Body of pancreas (tissue), 4 donors: Measurements from ENCODE around the gene CACNA1F. TPM values are rescaled to one million over a fixed set of nuclear protein-coding genes. Genes with fewer than 3 reads are reported as not detected.

Source experiments
- ATAC-seq: fragments of 150-250 bp; one replicate; pipeline ENCODE4 v1.9.1; 2016
- DNase-seq, 4 donors: peaks; one replicate each; pipeline ENCODE4 v3.0.0-alpha.2; 2019
- H3K27ac ChIP-seq, 4 donors: fragments of 200-600 bp; sonication (generic); 1 replicate in 3 of 4; 2 replicates in 1 of 4; pipeline versions ENCODE4 v1.5.1 to v1.6.1; 2016 to 2019; ENCODE audit warnings: mild to moderate bottlenecking in 1 of 4, mixed read lengths in 1 of 4, moderate library complexity in 1 of 4
- H3K27me3 ChIP-seq, 2 donors: fragments of 200-600 bp; sonication (generic); one replicate each; pipeline ENCODE4 v1.6.0; 2016; ENCODE audit warnings: mild to moderate bottlenecking in 1 of 2
- H3K36me3 ChIP-seq, 2 donors: fragments of 200-600 bp; sonication (generic); replicated peaks in 1 of 2; 2 replicates each; pipeline ENCODE4 v1.5.1; 2016; ENCODE audit warnings: low read depth in 2 of 2; ENCODE audit not compliant: insufficient read depth in 1 of 2
- H3K4me1 ChIP-seq: fragments of 200-600 bp; sonication (generic); one replicate; pipeline ENCODE4 v1.6.0; 2016
- H3K4me3 ChIP-seq, 2 donors: fragments of 200-600 bp; sonication (generic); 1 replicate in 1 of 2; 2 replicates in 1 of 2; pipeline ENCODE4 v1.5.1; 2016 to 2019
- H3K9me3 ChIP-seq, 3 donors: fragments of 200-600 bp; sonication (generic); 1 replicate in 2 of 3; 2 replicates in 1 of 3; pipeline ENCODE4 v1.5.1; 2016
- CTCF ChIP-seq, 7 experiments: fragments of 450-650 bp in 4 of 7; fragments of 200-600 bp in 3 of 7; sonication (generic) in 3 of 7; IDR thresholded peaks; one replicate each; pipeline ENCODE4 v1.5.1; 2016 to 2019; ENCODE audit warnings: antibody characterized with exemption in 7 of 7
- POLR2A ChIP-seq, 3 donors: fragments of 450-650 bp; IDR thresholded peaks; one replicate each; pipeline ENCODE4 v1.6.1; 2016; ENCODE audit warnings: antibody characterized with exemption in 3 of 3, mild to moderate bottlenecking in 2 of 3
- WGBS, 2 donors: methylation state at CpG; one replicate each; pipeline ENCODE4 v1.1.5; 2017; 5-methylcytosine and 5-hydroxymethylcytosine counted together
- intact Hi-C: fragments of 100-400 bp; cut with DNase I; formaldehyde crosslinking; loops from one replicate; pipeline ENCODE4 v1.15.1; 2023
- total RNA-seq, 2 donors: library from RNA; depleted of rRNA; stranded (reverse); fragments of >200 nt; gene quantifications; one replicate each; pipeline ENCODE4 v1.1.0, GENCODE V29; 2016

Gene CACNA1F
- total RNA-seq, 2 donors from 2014 or later = 0.26 TPM; not detected in 1

- intact Hi-C loops = no loop called here
- Histone ChIP-seq H3K27me3 (no peaks in the 10 kb centered on the region), H3K4me3 (no peak overlapping the region), H3K4me1 (no peaks in the 10 kb centered on the region), H3K27ac (no peak overlapping the region), H3K9me3 (no peaks in the 10 kb centered on the region), H3K36me3 (no peaks in the 10 kb centered on the region)
- 81% methylated on average over 5 of the region's 8 CpGs; no CpG with 5 or more reads in 1 of the 2 donors for WGBS, 2 donors
- DNase-seq (no peak), ATAC-seq (no peak)
- TF ChIP-seq POLR2A (IDR thresholded peaks at IDR 0.05) (no peak), CTCF (IDR thresholded peaks at IDR 0.05) (no peak)
Observed at GRCh38 chrX:49210406-49210805, 22.7 kb downstream of the CACNA1F start.

- Histone ChIP-seq H3K27ac (no peak overlapping the region), H3K27me3 (no peaks in the 10 kb centered on the region), H3K4me1 (no peaks in the 10 kb centered on the region), H3K36me3 (no peaks in the 10 kb centered on the region), H3K4me3 (no peak overlapping the region), H3K9me3 (no peaks in the 10 kb centered on the region)
- WGBS, 2 donors = 66 to 70% methylated on average over 12 to 16 of the region's 28 CpGs
- intact Hi-C loops = no loop called here
- TF ChIP-seq POLR2A (IDR thresholded peaks at IDR 0.05) = no peak
- no peak for TF ChIP-seq CTCF (IDR thresholded peaks at IDR 0.05)
- DNase-seq (no peak), ATAC-seq (no peak)
Observed at GRCh38 chrX:49209434-49210251, 23.5 kb downstream of the CACNA1F start.

GRCh38 chrX:49208399-49208798, 24.7 kb downstream of the CACNA1F start:
- ATAC-seq = no peak
- Histone ChIP-seq H3K9me3 (no peaks in the 10 kb centered on the region), H3K36me3 (no peaks in the 10 kb centered on the region), H3K27ac (no peak overlapping the region), H3K4me1 (no peaks in the 10 kb centered on the region), H3K4me3 (no peak overlapping the region), H3K27me3 (no peaks in the 10 kb centered on the region)
- WGBS, 2 donors = no CpG with 5 or more reads among the region's 5 CpGs
- intact Hi-C loops = no loop called here
- DNase-seq = no peak
- TF ChIP-seq POLR2A (IDR thresholded peaks at IDR 0.05) (no peak), CTCF (IDR thresholded peaks at IDR 0.05) (no peak)

- intact Hi-C loops = no loop called here
- DNase-seq (no peak), ATAC-seq (no peak)
- Histone ChIP-seq H3K36me3 (no peaks in the 10 kb centered on the region), H3K27ac (no peak overlapping the region), H3K4me3 (no peak overlapping the region), H3K9me3 (no peaks in the 10 kb centered on the region), H3K27me3 (no peaks in the 10 kb centered on the region), H3K4me1 (peaks cover 2% of the 10 kb centered on the region)
- TF ChIP-seq POLR2A (IDR thresholded peaks at IDR 0.05) (no peak), CTCF (IDR thresholded peaks at IDR 0.05) (no peak)
- 91 to 100% methylated on average over 1 to 6 of the region's 8 CpGs for WGBS, 2 donors
Observed at GRCh38 chrX:49206543-49206942, 26.6 kb downstream of the CACNA1F start.

- TF ChIP-seq CTCF (IDR thresholded peaks at IDR 0.05) (no peak), POLR2A (IDR thresholded peaks at IDR 0.05) (no peak)
Observed at GRCh38 chrX:49205443-49205842, 27.7 kb downstream of the CACNA1F start.

More at GRCh38 chrX:49205443-49205842, 27.7 kb downstream of the CACNA1F start:
- ATAC-seq (no peak), DNase-seq (no peak)
- Histone ChIP-seq H3K27me3 (no peaks in the 10 kb centered on the region), H3K27ac (no peak overlapping the region), H3K4me1 (peaks cover 13% of the 10 kb centered on the region), H3K36me3 (no peaks in the 10 kb centered on the region), H3K4me3 (no peak overlapping the region), H3K9me3 (no peaks in the 10 kb centered on the region)
- 71 to 76% methylated on average over 3 to 7 of the region's 13 CpGs for WGBS, 2 donors
- intact Hi-C loops = no loop called here
